Keratinocyte (primary cell): ENCODE results near the gene PSTPIP2. TPM values are rescaled to one million over a fixed set of nuclear protein-coding genes. Genes with fewer than 3 reads are reported as not detected.

ENCODE experiments used
- DNase-seq: peaks from one replicate; pipeline ENCODE4 v3.0.0-alpha.2; 2011; ENCODE audit warnings: low read depth, missing footprints, low spot score
- FAIRE-seq: peaks from 2 replicates; lab custom pipeline; 2011; peaks lifted over from hg19 to GRCh38; lab: Jason Lieb, UNC
- H2AFZ ChIP-seq: 2 replicates; pipeline ENCODE4 v1.6.0; 2012; ENCODE audit warnings: low read length, control low read depth, inconsistent platforms; ENCODE audit not compliant: control insufficient read depth
- H3K27ac ChIP-seq: 2 replicates; pipeline ENCODE4 v1.5.1; 2011; ENCODE audit warnings: low read length; ENCODE audit not compliant: control insufficient read depth, insufficient read depth
- H3K27me3 ChIP-seq: 3 replicates; pipeline ENCODE4 v1.6.0; 2011; ENCODE audit warnings: low read length; ENCODE audit not compliant: control insufficient read depth, insufficient read depth; ENCODE audit errors: extremely low read depth
- H3K36me3 ChIP-seq, 2 experiments: 2 replicates in 1 of 2; 3 replicates in 1 of 2; pipeline ENCODE4 v1.5.1; 2011; ENCODE audit warnings: low read length in 2 of 2, mild to moderate bottlenecking in 1 of 2; ENCODE audit not compliant: control insufficient read depth in 2 of 2, insufficient read depth in 2 of 2; ENCODE audit errors: extremely low read depth in 1 of 2
- H3K4me1 ChIP-seq: 3 replicates; pipeline ENCODE4 v1.5.1; 2011; ENCODE audit warnings: low read length; ENCODE audit not compliant: control insufficient read depth, insufficient read depth; ENCODE audit errors: extremely low read depth
- H3K4me2 ChIP-seq: 3 replicates; pipeline ENCODE4 v1.6.0; 2011; ENCODE audit warnings: low read depth, low read length; ENCODE audit not compliant: control insufficient read depth, insufficient read depth; ENCODE audit errors: extremely low read depth
- H3K4me3 ChIP-seq, 3 experiments: fragments of 200-600 bp in 1 of 3; sonication (generic) in 1 of 3; 2 replicates in 2 of 3; 3 replicates in 1 of 3; pipeline ENCODE4 v1.5.1; 2011 to 2016; ENCODE audit warnings: low read length in 3 of 3, mild to moderate bottlenecking in 3 of 3, control low read depth in 2 of 3, inconsistent platforms in 1 of 3, low read depth in 1 of 3, mixed read lengths in 1 of 3, mixed run types in 1 of 3, moderate library complexity in 1 of 3; ENCODE audit not compliant: control insufficient read depth in 2 of 3, insufficient read depth in 2 of 3; ENCODE audit errors: extremely low read depth in 1 of 3
- H3K79me2 ChIP-seq: 2 replicates; pipeline ENCODE4 v1.6.0; 2012; ENCODE audit warnings: low read length; ENCODE audit not compliant: control insufficient read depth, insufficient read depth
- H3K9ac ChIP-seq: 3 replicates; pipeline ENCODE4 v1.6.0; 2011; ENCODE audit warnings: low read length; ENCODE audit not compliant: control insufficient read depth, insufficient read depth; ENCODE audit errors: extremely low read depth
- H3K9me1 ChIP-seq: 3 replicates; pipeline ENCODE4 v1.6.0; 2011; ENCODE audit warnings: low read length; ENCODE audit not compliant: control insufficient read depth, insufficient read depth; ENCODE audit errors: extremely low read depth
- H3K9me3 ChIP-seq: 2 replicates; pipeline ENCODE4 v1.5.1; 2012; ENCODE audit warnings: low read depth, low read length; ENCODE audit not compliant: control insufficient read depth
- H4K20me1 ChIP-seq: 3 replicates; pipeline ENCODE4 v1.6.0; 2011; ENCODE audit warnings: low read length; ENCODE audit not compliant: control insufficient read depth, insufficient read depth; ENCODE audit errors: extremely low read depth
- CTCF ChIP-seq, 3 experiments: IDR thresholded peaks in 1 of 3; conservative IDR thresholded peaks in 1 of 3; optimal IDR thresholded peaks in 1 of 3; 2 replicates in 2 of 3; 3 replicates in 1 of 3; pipeline versions ENCODE3 to v1.5.1; 2011; ENCODE audit warnings: low read length in 3 of 3, mild to moderate bottlenecking in 3 of 3, moderate library complexity in 2 of 3, control low read depth in 1 of 3, inconsistent platforms in 1 of 3; ENCODE audit not compliant: insufficient read depth in 2 of 3; ENCODE audit errors: extremely low read depth in 1 of 3
- EZH2 ChIP-seq: IDR thresholded peaks from one replicate; pipeline ENCODE4 v1.6.1; 2012; ENCODE audit warnings: inconsistent platforms, mild to moderate bottlenecking, low read length, moderate library complexity
- dilution Hi-C: fragments of 300-500 bp; cut with MboI; formaldehyde crosslinking; loops from one replicate; pipeline ENCODE4 v1.7.0; 2020; ENCODE audit warnings: low sequenced_read_pairs; ENCODE audit not compliant: extremely low pct_ligation_motif_present
- polyA plus RNA-seq, 5 experiments: library from polyadenylated mRNA; depleted of rRNA in 3 of 5; stranded (reverse) in 3 of 5; stranded (forward) in 1 of 5; unstranded in 1 of 5; fragments of >200 nt; gene quantifications; 1 replicate in 1 of 5; 2 replicates in 3 of 5; 3 replicates in 1 of 5; pipeline versions ENCODE4 v1.2.1 to v1.2.3, GENCODE V29; 2011 to 2012; ENCODE audit warnings: missing spikeins in 2 of 5, low read depth in 1 of 5, low replicate concordance in 1 of 5

Gene PSTPIP2
- polyA plus RNA-seq, 1 donor (not counting 4 experiments of a cell fraction or from before 2014, with no cell fraction given), result 27.3 TPM

- Histone ChIP-seq H2AFZ (no peak overlapping the region), H3K27me3 (no peaks in the 10 kb centered on the region), H3K4me1 (no peaks in the 10 kb centered on the region), H3K4me2 (no peak overlapping the region), H3K4me3 (no peak overlapping the region), H3K27ac (no peak overlapping the region), H3K79me2 (no peaks in the 10 kb centered on the region), H3K9ac (no peak overlapping the region), H3K9me3 (no peaks in the 10 kb centered on the region), H3K36me3 (peaks cover 3 to 16% of the 10 kb centered on the region in 2 experiments), H3K9me1 (no peaks in the 10 kb centered on the region), H4K20me1 (no peaks in the 10 kb centered on the region)
- DNase-seq (no peak), FAIRE-seq (no peak)
- dilution Hi-C loops, result no loop called here
- TF ChIP-seq CTCF (optimal IDR thresholded peaks at IDR 0.05 in 1 of 3, IDR thresholded peaks at IDR 0.05 in 1 of 3, conservative IDR thresholded peaks at IDR 0.05 in 1 of 3; ENCODE audit: extremely low read depth in 1 of 3, insufficient read depth in 2 of 3, low read length in 3 of 3) (no peak), EZH2 (no peak)
These were observed 58.4 kb downstream of the PSTPIP2 start for GRCh38 chr18:46013484-46014189.

- no peaks in the 10 kb centered on the region for H4K20me1 ChIP-seq
- no peak for TF ChIP-seq EZH2
- TF ChIP-seq CTCF (optimal IDR thresholded peaks at IDR 0.05 in 1 of 3, IDR thresholded peaks at IDR 0.05 in 1 of 3, conservative IDR thresholded peaks at IDR 0.05 in 1 of 3; ENCODE audit: extremely low read depth in 1 of 3, insufficient read depth in 2 of 3, low read length in 3 of 3), result no peak
- H3K36me3 ChIP-seq, result peaks cover 3 to 17% of the 10 kb centered on the region in 2 experiments
These were observed 61.4 kb downstream of the PSTPIP2 start for GRCh38 chr18:46010676-46011075.

More at GRCh38 chr18:46010676-46011075, 61.4 kb downstream of the PSTPIP2 start:
- Histone ChIP-seq H3K27ac (no peak overlapping the region), H3K4me2 (no peak overlapping the region), H2AFZ (no peak overlapping the region), H3K9ac (no peak overlapping the region), H3K4me1 (no peaks in the 10 kb centered on the region), H3K9me1 (no peaks in the 10 kb centered on the region), H3K4me3 (no peak overlapping the region), H3K79me2 (no peaks in the 10 kb centered on the region), H3K9me3 (no peaks in the 10 kb centered on the region), H3K27me3 (no peaks in the 10 kb centered on the region)
- FAIRE-seq (no peak), DNase-seq (no peak)
- dilution Hi-C loops, result no loop called here
